Measurements from ENCODE around the gene SARS1. TPM values are rescaled to one million over a fixed set of nuclear protein-coding genes. Genes with fewer than 3 reads are reported as not detected.
A peak's percentile ranks its signal among the peaks of the same experiment; 100 is the strongest.
"Not testable (repeated sequence)": the region's sequence is repeated elsewhere in the genome, so short reads cannot be mapped to it uniquely, and the experiment has no call there.

Gene SARS1
- total RNA-seq, 1 donor from 2014 or later = 364 TPM

DNA sequence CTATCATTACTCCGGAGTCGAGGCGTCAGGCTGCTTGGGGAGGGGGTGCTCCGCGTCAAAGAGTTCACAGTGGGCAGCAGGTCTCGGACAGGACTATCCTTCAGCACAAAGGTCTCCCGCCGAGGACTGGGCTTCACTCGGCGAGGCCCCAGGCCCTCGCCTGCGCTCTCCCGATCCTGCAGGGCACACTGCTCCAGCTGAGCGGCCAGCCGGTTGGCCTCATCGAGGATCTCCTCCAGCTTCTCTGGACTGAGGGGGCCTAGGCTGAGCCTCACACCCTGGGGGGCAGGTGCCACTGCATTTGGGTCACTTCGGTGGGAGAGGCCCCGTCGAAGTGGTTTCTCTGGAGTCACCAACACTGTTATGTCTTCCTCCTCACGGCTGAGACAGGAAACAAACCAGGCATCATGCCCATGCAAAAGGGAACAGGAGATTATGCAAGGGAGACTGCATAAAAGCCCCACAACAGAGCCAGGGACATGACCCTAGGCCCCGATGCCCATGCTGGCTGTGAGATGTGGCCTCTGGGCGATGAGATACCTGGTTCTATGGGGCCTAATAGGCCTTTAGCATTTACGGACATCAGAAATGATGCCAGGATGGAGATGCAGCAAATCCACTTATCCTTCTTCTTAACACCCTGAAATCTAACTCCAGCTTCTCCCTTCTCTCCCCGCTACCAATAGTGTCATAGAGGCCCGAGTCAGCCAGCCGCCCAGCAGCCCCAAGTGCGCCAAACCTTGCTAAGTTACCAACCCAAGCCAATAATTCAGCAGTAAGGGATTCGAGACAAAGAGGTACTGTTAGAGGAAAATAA is 68.2 kb downstream of the SARS1 start:
- peak overlapping the region; percentile 75 for H3K27ac Mint-ChIP-seq (ENCODE audit: unreplicated experiment)
- H3K36me3 Mint-ChIP-seq (ENCODE audit: unreplicated experiment) = no peaks in the 10 kb centered on the region

GRCh38 chr1:109282497-109282951 is 68.8 kb downstream of the SARS1 start:
- H3K9me3 Mint-ChIP-seq (ENCODE audit: unreplicated experiment) = no peaks in the 10 kb centered on the region
- H3K27me3 Mint-ChIP-seq (ENCODE audit: unreplicated experiment) = no peaks in the 10 kb centered on the region
- H3K36me3 Mint-ChIP-seq (ENCODE audit: unreplicated experiment) = no peaks in the 10 kb centered on the region
- TF ChIP-seq, protein P1, sequence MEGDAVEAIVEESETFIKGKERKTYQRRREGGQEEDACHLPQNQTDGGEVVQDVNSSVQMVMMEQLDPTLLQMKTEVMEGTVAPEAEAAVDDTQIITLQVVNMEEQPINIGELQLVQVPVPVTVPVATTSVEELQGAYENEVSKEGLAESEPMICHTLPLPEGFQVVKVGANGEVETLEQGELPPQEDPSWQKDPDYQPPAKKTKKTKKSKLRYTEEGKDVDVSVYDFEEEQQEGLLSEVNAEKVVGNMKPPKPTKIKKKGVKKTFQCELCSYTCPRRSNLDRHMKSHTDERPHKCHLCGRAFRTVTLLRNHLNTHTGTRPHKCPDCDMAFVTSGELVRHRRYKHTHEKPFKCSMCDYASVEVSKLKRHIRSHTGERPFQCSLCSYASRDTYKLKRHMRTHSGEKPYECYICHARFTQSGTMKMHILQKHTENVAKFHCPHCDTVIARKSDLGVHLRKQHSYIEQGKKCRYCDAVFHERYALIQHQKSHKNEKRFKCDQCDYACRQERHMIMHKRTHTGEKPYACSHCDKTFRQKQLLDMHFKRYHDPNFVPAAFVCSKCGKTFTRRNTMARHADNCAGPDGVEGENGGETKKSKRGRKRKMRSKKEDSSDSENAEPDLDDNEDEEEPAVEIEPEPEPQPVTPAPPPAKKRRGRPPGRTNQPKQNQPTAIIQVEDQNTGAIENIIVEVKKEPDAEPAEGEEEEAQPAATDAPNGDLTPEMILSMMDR (IDR thresholded peaks at IDR 0.05) = no peak
- no peak for DNase-seq (ENCODE audit: extremely low spot score, unreplicated experiment)
- H3K27ac Mint-ChIP-seq (ENCODE audit: unreplicated experiment) = peak overlapping the region; percentile 94
- peaks cover 29% of the 10 kb centered on the region for H3K4me1 Mint-ChIP-seq (ENCODE audit: unreplicated experiment)
- peak overlapping the region; percentile 100 for H3K4me3 Mint-ChIP-seq (ENCODE audit: unreplicated experiment)

More for the DNA sequence above, 68.2 kb downstream of the SARS1 start:
- Mint-ChIP-seq H3K4me3 (ENCODE audit: unreplicated experiment) (peak overlapping the region; percentile 100), H3K4me1 (ENCODE audit: unreplicated experiment) (peaks cover 35% of the 10 kb centered on the region), H3K9me3 (ENCODE audit: unreplicated experiment) (no peaks in the 10 kb centered on the region), H3K27me3 (ENCODE audit: unreplicated experiment) (no peaks in the 10 kb centered on the region)
- no peak for DNase-seq (ENCODE audit: extremely low spot score, unreplicated experiment)
- TF ChIP-seq, protein P1 (IDR thresholded peaks at IDR 0.05) = no peak

- H3K27me3 Mint-ChIP-seq (ENCODE audit: unreplicated experiment) = no peaks in the 10 kb centered on the region
- peak within 1 kb of the TSS; percentile 100 for H3K4me3 Mint-ChIP-seq (ENCODE audit: unreplicated experiment)
- TF ChIP-seq, protein P1 (IDR thresholded peaks at IDR 0.05) = peak; percentile 62
- H3K4me1 Mint-ChIP-seq (ENCODE audit: unreplicated experiment) = peaks cover 29% of the 10 kb centered on the region
- peak within 1 kb of the TSS; percentile 94 for H3K27ac Mint-ChIP-seq (ENCODE audit: unreplicated experiment)
- H3K9me3 Mint-ChIP-seq (ENCODE audit: unreplicated experiment) = no peaks in the 10 kb centered on the region
- DNase-seq (ENCODE audit: extremely low spot score, unreplicated experiment) = peak; percentile 98
- no peaks in the 10 kb centered on the region for H3K36me3 Mint-ChIP-seq (ENCODE audit: unreplicated experiment)
Measured at GRCh38 chr1:109282952-109283747, 69.4 kb downstream of the SARS1 start, which contains the start of gene PSRC1. PSRC1 (minus strand) TSS chr1:109283145.

DNA sequence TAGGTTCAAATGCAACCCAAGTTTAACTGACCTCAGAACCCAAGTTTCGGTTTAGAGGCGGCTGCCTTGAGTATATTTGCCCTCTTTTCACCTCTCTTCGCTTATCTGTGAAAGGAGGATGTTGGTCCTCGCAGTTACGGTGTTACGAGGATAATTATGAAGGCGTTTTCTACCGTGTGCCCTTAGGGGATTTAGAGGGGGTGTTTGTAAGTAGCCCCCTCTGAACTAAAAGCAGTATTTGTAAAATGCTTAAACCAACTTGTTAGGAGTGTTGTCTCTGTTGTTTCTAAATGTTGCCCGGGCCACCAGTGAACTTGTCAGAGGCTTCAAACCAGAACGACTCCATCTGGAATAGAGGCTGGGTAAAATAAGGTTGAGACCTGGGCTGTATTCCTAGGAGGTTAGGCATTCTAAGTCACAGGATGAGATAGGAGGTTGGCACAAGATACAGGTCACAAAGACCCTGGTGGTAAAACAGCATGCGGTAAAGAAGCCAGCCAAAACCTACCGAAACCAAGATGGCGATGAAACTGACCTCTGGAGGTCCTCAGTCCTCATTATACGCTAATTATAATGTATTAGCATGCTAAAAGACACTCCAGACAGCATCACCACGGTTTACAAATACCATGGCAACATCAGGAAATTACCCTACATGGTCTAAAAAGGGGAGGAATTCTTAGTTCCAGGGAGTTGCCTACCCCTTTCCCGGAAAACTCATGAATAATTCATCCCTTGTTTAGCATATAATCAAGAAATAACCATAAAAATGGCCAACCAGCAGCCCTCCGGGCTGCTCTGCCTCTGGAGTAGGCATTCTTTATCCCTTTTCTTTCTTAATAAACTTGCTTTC is 70.3 kb downstream of the SARS1 start:
- Mint-ChIP-seq H3K27ac (ENCODE audit: unreplicated experiment) (peak overlapping the region; percentile 94), H3K36me3 (ENCODE audit: unreplicated experiment) (no peaks in the 10 kb centered on the region), H3K4me3 (ENCODE audit: unreplicated experiment) (peak overlapping the region; percentile 100), H3K4me1 (ENCODE audit: unreplicated experiment) (peaks cover 29% of the 10 kb centered on the region), H3K27me3 (ENCODE audit: unreplicated experiment) (no peaks in the 10 kb centered on the region), H3K9me3 (ENCODE audit: unreplicated experiment) (no peaks in the 10 kb centered on the region)
- TF ChIP-seq, protein P1 (IDR thresholded peaks at IDR 0.05) = no peak
- no peak for DNase-seq (ENCODE audit: extremely low spot score, unreplicated experiment)

- not testable (repeated sequence) for H3K27me3 Mint-ChIP-seq (ENCODE audit: unreplicated experiment); DNase-seq (ENCODE audit: extremely low spot score, unreplicated experiment); H3K9me3 Mint-ChIP-seq (ENCODE audit: unreplicated experiment); H3K27ac Mint-ChIP-seq (ENCODE audit: unreplicated experiment); H3K36me3 Mint-ChIP-seq (ENCODE audit: unreplicated experiment); H3K4me3 Mint-ChIP-seq (ENCODE audit: unreplicated experiment)
- H3K4me1 Mint-ChIP-seq (ENCODE audit: unreplicated experiment) = peaks cover 21% of the 10 kb centered on the region
Measured at GRCh38 chr1:109286762-109287161, 73.0 kb downstream of the SARS1 start.

Measured in osteocyte (in vitro differentiated cells).